NCI-H345 treated with DMSO at 0.1 percent for 48 hours (cell line): ENCODE measurements around the gene RNF157.

Source experiments
- DNase-seq: peaks from one replicate; lab custom pipeline; 2025; ENCODE audit not compliant: unreplicated experiment; lab: John Stamatoyannopoulos, UW

RNF157 gene

DNA sequence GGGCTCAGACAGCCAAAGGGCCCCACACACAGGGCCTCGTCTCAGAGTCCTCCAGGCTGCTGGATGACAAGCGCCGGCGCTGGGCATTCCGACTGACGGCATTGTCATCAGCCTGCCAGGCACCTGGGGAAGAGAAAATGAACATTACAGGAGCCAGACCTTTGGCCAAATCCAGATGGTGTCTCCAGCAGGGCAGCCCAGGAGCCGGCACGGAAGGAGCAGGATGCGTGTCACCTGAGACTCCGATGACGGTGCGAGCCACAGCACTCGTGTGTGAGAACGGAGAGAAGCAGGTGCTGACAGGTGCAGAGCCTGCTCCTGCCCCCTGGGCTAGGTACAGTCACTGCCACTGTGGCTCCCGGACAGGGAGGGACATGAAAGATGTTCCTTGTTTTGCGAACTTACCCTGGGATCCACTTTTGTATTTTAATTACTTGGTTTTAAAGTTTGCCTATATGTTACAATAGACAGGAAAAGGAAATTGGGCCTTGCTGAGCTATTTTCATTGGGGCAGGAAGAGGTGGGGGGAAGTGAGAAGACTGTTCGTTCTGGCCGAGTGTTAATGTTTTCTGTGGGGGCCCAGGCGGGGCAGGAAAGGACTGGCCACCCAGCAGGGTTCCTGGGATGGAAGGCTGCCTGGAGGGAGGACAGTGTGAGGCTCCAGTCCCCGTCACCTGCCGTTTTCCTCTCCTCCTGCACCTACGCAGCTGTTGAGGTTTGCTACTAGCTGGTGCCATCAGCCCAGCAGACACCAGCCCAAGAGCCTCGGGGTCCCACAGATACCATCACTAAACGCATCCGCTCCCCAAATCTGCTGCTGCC is 94.9 kb downstream of the RNF157 start:
- DNase-seq: peak; percentile 57

DNA sequence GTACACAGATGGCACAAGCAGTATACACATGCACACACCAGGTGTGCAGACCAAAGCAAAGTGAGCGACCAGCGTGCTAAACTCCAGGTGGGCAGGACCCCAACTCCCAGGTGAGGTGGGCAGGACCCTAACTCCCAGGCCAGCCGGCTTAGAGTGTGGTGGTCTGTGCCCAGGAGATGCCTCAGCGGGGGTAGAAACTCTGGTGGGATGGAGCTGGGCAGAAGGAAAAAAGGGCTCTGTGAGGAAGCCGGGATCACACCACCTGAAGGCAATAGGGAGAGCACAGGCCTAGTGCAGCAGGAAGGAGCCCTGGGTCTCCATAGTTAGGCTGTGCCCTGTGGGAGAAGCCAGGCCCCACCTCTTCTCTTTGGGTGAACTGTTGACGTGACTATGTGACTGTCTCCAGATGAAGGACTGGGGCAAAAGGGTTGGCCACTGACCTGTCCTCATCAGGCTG is 97.7 kb downstream of the RNF157 start:
- no peak for DNase-seq

DNA sequence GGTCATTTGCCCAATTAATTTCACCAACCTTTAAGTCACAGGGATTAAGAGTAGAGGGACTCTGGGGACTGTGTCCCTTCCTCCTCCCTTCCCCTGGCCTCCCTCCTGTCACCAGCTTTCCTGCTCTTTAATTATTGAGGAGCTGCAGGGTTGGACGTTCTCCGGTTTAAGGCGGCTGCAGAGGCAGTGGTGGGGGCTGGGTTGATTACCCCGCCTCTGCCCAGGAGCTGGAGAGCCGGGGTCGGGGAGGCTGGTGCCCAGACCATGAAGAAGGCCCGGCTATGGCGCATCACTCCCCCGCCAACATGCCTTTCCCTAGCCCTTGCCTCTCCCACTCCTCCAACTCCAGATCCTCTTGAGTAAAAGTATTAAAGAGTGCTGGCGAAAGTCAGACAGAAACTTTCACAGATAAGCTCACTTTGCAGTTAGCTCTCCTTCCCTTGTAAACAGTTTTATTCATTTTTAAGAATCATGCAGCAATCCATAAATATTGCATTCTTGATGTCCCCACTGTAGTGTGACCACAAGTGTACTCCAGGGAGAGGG is 98.2 kb downstream of the RNF157 start:
- no peak for DNase-seq

DNA sequence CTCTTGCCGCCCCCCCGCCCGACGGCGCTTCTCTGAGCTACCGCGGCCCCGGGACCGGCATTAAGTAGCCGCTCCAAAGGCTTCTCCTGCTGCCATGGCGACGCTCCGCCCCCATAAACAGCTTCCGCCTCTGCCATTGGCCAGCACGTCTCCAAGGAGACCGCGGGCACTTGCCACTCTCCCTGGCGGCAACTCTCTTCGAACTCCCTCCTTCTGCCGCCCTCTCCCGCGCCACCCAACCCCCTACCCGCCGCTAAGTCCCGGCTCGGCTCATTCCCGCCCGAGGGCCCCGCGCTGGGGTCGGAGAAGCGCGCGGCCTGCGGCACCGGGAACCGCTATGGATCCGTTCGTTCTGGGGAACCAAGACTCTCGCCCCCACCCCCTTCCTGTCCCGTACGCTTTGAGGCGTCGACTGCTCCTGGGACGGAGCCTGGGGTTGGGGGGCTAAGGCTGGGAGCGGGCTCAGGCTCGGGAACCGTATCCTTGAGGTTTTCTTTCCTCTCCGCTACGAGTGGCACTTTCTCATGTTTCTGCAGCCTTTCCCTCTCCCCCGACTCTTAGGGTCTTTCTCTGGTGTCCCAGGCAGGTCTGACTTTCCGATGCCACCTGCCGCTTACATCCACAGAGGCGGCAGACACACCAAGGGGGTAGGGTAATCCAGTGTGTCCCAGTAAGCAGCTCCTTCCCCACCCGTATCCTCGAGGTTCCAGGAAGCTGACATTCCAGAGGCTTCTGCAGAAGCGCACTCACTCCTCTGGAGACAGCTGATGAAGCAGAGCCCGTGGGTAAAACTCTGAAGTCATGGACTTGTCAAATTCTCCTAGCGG is 98.9 kb downstream of the RNF157 start, which contains the start of gene FOXJ1:
Gene FOXJ1, minus strand, starts transcription at position 34 of the 827 bp plus-strand sequence. CDS start 850 bp downstream, outside the sequence.
- DNase-seq: peak; percentile 93

DNA sequence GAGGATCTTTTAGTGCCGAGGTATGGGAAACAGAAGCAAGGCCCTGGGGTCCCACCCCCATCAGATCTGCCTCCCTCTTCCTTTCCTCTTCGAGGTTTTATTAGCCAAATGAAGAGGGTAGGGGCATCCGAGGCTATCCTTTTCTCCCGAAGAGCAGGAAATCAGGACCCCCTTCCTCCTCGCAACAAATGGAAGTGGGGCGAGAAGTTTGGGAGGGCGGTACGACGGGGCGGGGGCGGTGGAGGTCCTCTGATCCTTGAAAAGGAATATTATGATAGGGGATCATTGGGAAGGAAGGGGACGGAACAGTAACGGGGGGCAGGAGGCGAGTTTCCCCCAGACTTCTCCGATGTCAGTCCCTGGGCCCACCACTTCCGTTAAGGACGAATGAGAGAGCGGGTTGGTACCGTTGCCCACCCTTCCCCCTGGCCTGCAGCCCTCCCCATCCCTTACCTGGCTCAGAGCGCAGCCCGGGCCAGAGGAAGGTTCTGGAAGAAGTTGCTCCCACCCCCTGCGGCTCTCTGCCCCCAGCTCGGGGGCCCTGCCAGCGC is 99.6 kb downstream of the RNF157 start:
- DNase-seq: no peak

DNA sequence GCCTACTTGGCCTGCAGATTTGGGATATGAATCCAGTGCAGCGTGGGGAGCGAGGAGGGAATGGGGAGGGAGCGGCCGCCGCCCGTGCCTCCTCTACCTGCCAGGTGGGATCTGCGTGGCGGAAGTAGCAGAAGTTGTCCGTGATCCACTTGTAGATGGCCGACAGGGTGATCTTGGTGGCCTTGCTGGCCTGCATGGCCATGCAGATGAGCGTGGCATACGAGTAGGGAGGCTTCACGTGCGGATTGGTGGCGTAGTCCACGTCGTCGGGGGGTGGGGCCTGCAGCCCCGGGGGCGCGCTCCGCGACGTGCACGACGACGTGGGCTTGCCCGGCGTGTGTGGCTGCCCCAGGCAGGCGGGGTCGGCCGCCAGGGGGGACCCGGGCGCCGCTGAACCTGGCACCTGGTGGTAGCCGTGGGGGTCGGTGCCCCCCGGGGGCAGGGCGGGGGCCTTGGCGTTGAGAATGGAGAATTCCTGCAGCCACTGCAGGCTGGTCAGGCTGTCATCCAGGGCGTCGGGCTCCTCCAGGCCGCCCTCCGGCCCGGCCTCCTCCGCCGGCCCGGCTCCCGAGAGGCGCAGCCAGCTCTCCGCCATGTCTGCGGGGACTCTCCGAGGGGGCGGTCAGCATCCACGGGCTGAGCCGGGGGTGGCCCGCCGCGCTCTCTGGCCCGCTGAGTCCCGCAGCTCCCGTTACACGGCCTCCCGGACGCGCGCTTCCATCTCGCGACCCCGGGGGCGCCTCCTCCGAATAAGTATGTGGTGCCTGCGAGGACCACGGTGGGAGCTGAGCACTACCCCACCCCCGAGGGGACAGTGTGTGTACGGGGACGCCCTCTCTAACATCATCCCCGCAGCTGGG is 100.3 kb downstream of the RNF157 start:
- no peak for DNase-seq

DNA sequence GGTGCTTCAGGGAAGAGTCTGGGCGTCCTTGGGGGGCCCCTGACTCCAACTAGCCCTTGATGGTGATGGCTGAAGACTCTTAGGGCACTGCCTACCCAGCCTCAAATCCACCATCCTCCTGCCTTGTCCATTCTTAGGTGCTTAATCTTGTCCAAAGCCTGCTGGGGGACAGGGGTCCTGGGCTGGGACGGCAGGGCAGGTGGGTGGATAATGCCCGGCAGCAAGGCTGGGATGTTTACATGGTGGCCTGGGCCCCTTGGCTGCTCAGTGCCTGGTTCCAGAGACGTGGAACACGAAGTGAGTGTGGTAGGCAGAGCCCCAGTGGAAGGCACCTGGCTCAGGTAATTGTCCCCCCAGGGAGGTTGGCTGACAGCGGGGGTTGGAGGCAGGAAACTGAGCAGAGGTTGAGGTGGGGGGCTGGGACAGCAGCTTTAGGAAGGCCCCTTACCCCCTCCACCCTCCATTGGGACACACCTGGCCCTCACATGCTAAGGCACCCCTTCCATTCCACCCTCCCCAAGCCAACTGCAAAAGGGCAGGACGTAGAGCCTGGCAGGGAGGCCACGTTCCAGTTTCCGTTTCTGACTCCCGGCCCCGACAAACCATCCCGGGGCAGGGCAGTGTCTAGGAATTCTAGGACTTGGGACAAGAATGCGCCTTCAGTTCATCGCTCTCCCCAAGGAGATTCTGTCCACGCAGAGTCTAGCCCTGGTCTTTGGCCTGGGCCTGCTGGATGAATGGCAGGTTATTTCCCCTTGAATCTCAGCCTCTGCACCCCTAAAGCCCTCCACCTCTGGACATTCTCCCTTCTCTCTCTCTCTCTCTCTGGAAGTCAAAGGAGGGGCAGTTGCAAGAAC is 101.2 kb downstream of the RNF157 start:
- no peak for DNase-seq

DNA sequence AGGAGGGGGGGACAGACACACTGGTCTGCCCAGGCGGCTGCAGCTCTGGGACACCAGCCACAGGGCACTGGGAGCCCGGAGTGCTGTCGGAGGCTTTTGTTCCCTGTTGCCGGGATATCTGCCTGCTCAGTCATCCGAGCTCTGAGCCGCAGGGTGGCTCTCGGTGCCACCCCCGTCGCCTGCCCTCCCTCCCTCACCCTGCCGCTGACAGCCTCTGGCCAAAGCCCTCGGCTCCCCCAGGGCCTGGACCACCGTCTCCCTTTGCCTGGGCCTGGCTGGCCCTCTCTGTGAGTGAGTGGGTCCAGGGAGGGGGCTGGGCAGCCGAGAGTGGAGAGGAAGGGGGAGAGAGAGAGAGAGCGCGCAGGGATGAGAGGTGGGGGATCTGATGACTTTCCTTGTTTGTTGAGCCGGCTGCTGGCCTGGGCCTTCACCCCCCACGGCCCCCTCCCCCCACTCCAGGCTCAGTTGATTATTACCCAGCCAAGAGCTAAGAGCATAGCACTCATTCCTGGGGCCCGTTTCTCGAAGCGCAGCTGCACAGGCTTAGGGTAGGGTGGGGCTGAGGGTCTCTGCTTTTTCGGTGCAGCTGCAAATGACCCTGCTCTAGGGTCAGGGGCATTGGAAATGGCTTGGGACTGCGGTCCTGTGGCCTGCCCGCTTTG is 101.9 kb downstream of the RNF157 start:
- DNase-seq: peak; percentile 70

DNA sequence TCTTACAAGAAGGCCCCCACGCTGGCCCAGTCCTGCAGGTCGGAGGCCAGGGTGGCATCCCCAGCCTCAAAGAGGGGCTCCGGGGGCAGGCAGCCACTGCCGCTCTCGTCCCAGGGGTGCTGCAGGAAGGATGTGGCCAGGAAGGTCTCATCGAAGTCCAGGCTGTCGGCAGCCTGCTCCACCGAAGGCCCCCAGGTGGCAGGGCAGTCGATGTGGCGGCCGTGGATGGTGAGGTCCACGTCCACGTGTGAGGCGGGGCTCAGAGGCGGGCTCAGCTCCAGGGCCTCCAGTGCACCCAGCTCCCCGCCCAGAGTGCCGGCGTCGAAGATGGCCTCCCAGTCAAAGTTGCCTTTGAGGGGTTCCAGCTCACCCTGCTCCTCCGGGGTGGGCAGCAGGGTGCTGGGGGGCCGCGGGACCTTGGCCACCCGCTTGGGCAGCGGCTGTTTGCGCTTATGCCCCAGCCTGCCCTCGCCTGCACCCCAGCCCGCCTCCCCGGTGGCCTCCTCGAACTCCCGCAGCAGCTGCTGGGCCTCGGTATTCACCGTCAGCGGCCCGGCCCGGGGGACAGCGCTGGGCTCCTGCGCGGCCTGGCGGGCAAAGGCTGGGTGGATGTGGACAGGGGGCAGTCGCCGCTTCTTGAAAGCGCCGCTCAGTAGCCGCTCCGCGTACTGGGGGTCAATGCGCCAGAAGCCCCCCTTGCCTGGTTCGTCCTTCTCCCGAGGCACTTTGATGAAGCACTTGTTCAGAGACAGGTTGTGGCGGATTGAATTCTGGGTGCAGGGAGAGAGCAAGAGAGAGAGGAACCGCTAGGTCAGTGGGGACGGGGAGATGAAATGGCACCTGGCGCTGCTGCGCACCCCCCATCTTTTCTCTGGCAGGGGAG is 102.7 kb downstream of the RNF157 start:
- peak; percentile 70 for DNase-seq

DNA sequence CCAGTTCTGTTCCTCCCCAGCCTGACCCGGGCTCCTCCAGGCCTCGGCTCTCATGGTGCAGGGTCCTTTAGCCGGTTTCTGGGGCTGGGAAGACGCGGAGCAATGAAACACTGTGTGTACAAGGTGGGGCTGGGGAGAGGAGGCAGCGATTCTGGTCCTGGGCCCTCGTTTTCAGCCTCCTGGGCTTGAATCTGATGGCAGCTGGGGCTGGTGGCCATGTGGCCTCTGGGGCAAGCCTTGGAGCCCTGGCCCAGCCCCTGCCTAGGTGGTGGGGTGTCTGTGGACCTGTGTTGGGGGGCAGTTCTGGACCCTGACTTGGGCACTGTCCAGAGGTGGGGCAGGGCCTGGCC is 103.3 kb downstream of the RNF157 start:
- DNase-seq: no peak

DNA sequence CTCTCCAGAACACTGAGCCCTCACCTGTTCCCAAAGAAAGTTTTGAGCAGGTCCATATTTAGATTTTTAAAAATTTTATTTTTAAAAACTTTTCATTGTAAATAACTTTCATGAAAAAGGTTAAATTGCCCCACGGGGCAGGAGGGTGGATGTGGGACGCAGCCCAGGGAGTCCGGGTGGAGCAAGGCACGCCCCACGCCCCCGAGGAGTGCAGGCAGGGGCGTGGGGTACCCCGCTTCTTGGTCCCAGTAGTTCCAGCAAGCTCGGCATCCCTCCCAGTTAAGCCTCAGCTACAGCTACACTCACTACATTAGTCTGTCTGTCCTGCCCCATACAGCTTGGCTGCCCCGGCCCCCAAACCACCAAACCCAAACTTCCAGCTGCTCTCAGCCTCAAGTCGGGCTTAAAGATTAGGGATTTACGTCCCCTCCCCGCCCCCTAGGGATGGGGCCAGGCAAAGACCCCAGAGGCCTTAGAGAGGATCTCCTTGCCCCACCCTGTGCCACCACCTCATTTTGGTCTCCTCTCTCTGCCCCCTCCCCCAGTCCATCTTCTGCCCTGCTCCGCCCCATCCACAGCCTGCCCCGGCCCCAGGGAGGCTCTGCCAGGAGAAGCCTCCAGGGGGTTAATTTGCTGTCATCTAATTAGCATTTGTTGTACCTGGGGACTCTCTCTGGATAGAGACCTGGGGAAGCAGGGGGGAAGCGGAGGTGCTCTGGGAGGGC is 103.9 kb downstream of the RNF157 start:
- DNase-seq: no peak

DNA sequence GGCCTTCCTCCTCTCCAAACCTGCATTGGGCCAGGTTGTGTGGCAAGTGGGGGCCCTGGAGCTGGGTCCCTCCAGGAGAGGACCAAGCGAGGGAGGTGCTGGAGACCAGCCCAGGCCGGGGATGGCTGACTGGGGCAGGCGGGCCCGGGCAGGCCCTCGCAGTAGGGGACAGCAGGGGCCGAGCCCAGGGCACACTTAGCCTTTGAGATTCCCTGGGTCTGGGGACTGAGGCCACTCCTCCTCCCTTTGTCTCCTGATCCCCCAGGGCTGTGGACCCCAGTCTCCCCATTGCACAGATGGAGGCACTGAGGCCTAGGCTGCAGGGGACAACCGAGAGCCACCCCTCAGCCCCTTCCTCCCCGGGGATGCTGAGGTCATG is 104.5 kb downstream of the RNF157 start:
- DNase-seq: no peak

DNA sequence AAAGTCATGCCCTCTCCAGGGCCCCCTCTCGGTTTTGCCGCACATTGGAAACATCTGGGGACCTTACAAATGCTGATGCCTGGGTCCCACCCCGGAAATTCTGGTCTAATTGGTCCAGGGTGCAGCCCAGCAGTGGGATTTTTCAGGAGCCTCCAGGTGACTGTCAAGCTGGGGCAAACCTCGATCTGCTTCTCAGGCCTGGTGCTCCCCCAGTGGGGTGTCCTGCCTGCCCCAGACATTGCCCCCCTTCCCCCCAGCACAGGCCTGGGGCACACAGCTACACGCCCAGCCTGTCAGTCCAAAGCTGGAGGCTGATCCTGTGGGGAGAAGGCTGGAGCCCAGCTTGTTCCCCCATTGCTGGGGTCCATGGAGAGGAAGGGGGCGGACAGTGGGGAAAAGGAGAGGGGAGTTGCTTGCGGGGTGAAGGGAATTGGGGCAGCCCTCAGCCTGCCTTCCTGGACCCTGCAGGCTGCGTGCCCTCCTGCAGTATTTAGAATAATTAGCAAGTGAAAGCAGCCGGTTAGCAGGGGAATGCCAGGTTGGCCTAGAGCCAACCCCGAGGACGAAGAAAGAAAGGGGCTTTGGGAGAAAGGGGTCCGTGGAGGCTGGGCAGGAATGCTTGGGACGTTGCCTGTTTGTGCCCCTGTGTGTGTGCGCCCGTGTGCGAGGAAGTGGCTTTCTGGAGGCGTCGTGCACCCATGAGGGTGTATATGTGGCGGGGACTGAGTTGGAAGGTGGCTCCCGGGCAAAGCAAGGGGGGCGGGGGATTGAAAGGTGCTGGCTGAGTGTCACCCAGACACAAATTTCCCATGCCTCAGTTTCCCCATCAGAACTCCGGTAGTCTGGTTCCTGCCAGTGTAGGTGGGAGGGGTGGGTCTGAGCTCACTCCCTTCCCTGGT is 105.1 kb downstream of the RNF157 start:
- DNase-seq: no peak

DNA sequence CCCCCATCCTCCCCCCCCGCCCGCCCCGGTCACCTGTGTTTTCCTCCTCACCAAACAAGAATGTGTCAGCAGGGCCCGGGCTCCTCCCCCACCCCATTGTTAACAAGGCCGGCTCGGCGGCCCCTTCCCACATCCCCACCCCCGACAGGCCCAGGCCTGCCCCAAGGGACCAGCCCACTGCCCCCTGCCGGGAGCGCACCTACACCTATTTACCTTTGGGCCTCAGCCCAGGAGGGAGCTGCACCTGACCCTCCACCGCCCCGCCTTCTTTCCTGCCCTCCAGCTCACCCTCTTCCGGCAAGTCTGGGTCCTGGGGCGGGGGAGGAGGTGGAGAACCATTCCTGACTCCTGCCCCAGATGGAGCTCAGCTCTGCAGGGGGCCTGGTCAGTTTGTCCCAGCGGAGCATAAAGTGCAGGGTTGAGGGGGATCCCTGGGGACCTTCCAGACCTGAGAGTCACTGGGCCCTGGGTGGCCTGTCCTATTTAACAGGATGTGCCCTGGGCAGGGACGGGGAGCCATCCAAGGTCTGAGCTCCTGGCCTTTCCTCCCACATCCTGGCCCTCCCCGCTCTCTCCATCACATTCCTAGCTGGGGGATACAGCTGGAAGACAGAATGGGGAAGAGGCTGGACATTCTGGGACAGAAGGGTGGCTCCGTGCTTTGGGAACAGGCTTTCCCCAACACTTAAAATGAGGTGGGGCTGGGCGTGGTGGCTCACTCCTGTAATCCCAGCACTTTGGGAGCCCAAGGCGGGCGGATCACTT is 107.5 kb downstream of the RNF157 start:
- DNase-seq: peak; percentile 93

DNA sequence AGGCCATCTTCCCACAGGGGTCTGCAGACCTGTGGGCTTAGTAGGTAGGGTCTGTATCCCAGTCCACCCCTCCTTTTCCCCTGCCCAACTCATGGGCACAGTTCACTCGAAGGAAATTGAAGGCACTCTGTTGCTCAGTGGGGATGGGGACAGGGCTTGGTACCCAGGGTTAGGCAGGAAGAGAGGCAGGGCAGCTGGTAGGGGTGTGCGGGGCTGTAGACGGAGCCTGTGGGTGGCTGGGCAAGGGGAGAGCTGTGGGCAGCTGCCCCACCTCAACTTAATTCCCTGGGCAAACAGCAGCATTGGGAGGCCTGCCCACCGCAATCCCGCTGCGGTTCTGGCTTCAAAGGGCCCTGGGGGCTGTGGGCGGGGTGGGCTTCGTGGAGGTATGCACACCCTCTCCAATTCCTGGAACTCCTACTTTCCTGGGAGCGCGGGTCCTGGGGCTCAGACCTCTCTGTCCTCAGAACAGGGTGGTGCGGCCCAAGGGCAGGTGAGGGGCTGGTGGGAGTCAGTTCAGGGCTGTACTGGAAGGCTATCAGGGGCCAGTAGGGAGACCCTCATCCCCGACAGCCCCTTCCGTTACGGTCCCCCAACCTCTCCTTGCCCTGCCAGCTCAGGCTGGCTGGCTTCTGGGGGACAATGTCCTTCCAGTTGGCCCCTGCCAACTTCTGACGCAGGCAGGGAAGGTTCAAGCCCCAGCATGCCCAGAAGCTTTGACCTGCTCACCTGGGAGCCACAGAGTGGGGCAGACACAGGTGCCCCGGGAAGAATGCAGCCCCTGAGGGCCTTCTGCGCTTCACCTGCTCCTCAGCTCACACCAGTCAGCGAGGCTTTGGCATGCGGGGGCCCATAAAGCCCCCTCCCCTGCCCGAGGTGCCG is 108.4 kb downstream of the RNF157 start:
- DNase-seq: no peak
